HG03469 (cell line): ENCODE measurements around the gene EIF4ENIF1.
"Not testable (repeated sequence)": the region's sequence is repeated elsewhere in the genome, so short reads cannot be mapped to it uniquely, and the experiment has no call there.

ENCODE experiments used
- ATAC-seq: cut with Tn5 transposase; IDR thresholded peaks from one replicate; pipeline ENCODE4 v1.9.1; 2021; ENCODE audit warnings: mild to moderate bottlenecking, moderate library complexity, moderate number of reproducible peaks; ENCODE audit not compliant: unreplicated experiment

Gene EIF4ENIF1

GRCh38 chr22:31446208-31446607 is 43.4 kb downstream of the EIF4ENIF1 start:
- ATAC-seq: no peak

GRCh38 chr22:31445642-31446041 is 44.0 kb downstream of the EIF4ENIF1 start:
- ATAC-seq: no peak

- no peak for ATAC-seq
Observed at GRCh38 chr22:31443516-31443915, 46.1 kb downstream of the EIF4ENIF1 start.

GRCh38 chr22:31442768-31443489 is 46.7 kb downstream of the EIF4ENIF1 start:
- no peak for ATAC-seq

GRCh38 chr22:31441652-31442051 is 48.0 kb downstream of the EIF4ENIF1 start:
- no peak for ATAC-seq

- no peak for ATAC-seq
Observed at GRCh38 chr22:31440681-31441080, 49.0 kb downstream of the EIF4ENIF1 start.

- no peak for ATAC-seq
Observed at GRCh38 chr22:31439808-31440207, 49.8 kb downstream of the EIF4ENIF1 start.

- no peak for ATAC-seq
Observed at GRCh38 chr22:31436132-31436531, 53.5 kb downstream of the EIF4ENIF1 start.

- no peak for ATAC-seq
Observed at GRCh38 chr22:31431950-31432349, 57.7 kb downstream of the EIF4ENIF1 start.

- no peak for ATAC-seq
Observed at GRCh38 chr22:31425331-31426050, 64.2 kb downstream of the EIF4ENIF1 start.

- not testable (repeated sequence) for ATAC-seq
Observed at GRCh38 chr22:31402350-31402749, 87.3 kb downstream of the EIF4ENIF1 start.

GRCh38 chr22:31400023-31400397 is 89.6 kb downstream of the EIF4ENIF1 start:
- ATAC-seq: no peak

- ATAC-seq: peak; percentile 81
Observed at GRCh38 chr22:31399211-31400022, 90.2 kb downstream of the EIF4ENIF1 start, which contains the start of gene DRG1. TSS of gene DRG1 (plus strand) at chr22:31399604. CDS start at chr22:31399684, 80 bp downstream.

GRCh38 chr22:31398231-31398630 is 91.4 kb downstream of the EIF4ENIF1 start:
- no peak for ATAC-seq

GRCh38 chr22:31394326-31394725 is 95.3 kb downstream of the EIF4ENIF1 start:
- no peak for ATAC-seq

- no peak for ATAC-seq
Observed at GRCh38 chr22:31393893-31394292, 95.7 kb downstream of the EIF4ENIF1 start.
